Heart left ventricle (tissue), 13 donors: ENCODE measurements around the gene MRPL23.

Experiments
- CTCF ChIP-seq, 12 donors: fragments of 200-600 bp; sonication (generic) in 4 of 12; IDR thresholded peaks; one replicate each; pipeline versions ENCODE4 v1.5.0 to v1.8.0; 2018 to 2022; ENCODE audit warnings: antibody characterized with exemption in 12 of 12, mild to moderate bottlenecking in 5 of 12
- POLR2A ChIP-seq, 2 donors: fragments of 450-650 bp; IDR thresholded peaks; one replicate each; pipeline ENCODE4 v1.6.1; 2017; ENCODE audit warnings: antibody characterized with exemption in 2 of 2, mild to moderate bottlenecking in 2 of 2, moderate library complexity in 2 of 2
- donor health status: ischemic (EF 13 %, LVEDD 7.1; RV severe dilation, severe dysfunction).
- donor health status: DM: no; HTN: yes; CAD: no.
- donor health status: DM: no; HTN: no; CAD: no.
- donor health status: ischemic (EF 25% LVEDD 6.9; RV normal size, moderate dysfunction).
- donor health status: ischemic (EF 25% LVEDD 5.7; RV mildly dilated, moderate dysfunction).
- donor health status: ischemic (EF 35%, LVEDD 5.7; RV mildly dilated, moderate dysfunction).
- donor health status: nonischemic (EF 11% LVEDD 7.7; RV severe dilation, severe dysfunction).
- donor health status: DM: yes; HTN: yes; CAD: no.
- donor health status: PGD.
- donor health status: ischemic (EF 29% LVEDD 5.4; RV normal size, mild dysfunction).
- donor health status: nonischemic (EF 23%, LVEDD 6.1; RV moderate dilation, normal function).

- TF ChIP-seq CTCF (IDR thresholded peaks at IDR 0.05) (no peak), POLR2A (IDR thresholded peaks at IDR 0.05) (no peak)
Observed at GRCh38 chr11:1959786-1960185, 12.7 kb downstream of the MRPL23 start.
